Thymus (tissue), 11 donors: Measurements from ENCODE around the gene EXOC6B. TPM values are rescaled to one million over a fixed set of nuclear protein-coding genes. Genes with fewer than 3 reads are reported as not detected.

Source experiments
- DNase-seq, 9 donors: peaks; one replicate each; pipeline ENCODE4 v3.0.0-alpha.2; 2013; ENCODE audit warnings: low spot score in 9 of 9, low read depth in 6 of 9, missing footprints in 1 of 9
- H3K27ac ChIP-seq, 2 donors: one replicate each; pipeline ENCODE4 v1.5.1; 2013; ENCODE audit warnings: control low read depth in 1 of 2, low read depth in 1 of 2, low read length in 1 of 2, mild to moderate bottlenecking in 1 of 2, moderate library complexity in 1 of 2
- H3K27me3 ChIP-seq, 2 donors: one replicate each; pipeline ENCODE4 v1.5.1; 2013; ENCODE audit warnings: low read length in 1 of 2; ENCODE audit not compliant: control insufficient read depth in 2 of 2, insufficient read depth in 1 of 2
- H3K36me3 ChIP-seq, 2 donors: one replicate each; pipeline ENCODE4 v1.5.1; 2013; ENCODE audit warnings: low read length in 1 of 2, mild to moderate bottlenecking in 1 of 2, moderate library complexity in 1 of 2; ENCODE audit not compliant: control insufficient read depth in 2 of 2, insufficient read depth in 2 of 2
- H3K4me1 ChIP-seq, 2 donors: one replicate each; pipeline ENCODE4 v1.5.1; 2013; ENCODE audit warnings: low read length in 2 of 2; ENCODE audit not compliant: control insufficient read depth in 2 of 2, insufficient read depth in 2 of 2
- H3K4me3 ChIP-seq, 2 donors: one replicate each; pipeline ENCODE4 v1.5.1; 2013; ENCODE audit warnings: low read length in 2 of 2, control low read depth in 1 of 2, mild to moderate bottlenecking in 1 of 2
- H3K9me3 ChIP-seq, 2 donors: one replicate each; pipeline ENCODE4 v1.5.1; 2013; ENCODE audit warnings: low read length in 1 of 2, mild to moderate bottlenecking in 1 of 2; ENCODE audit not compliant: control insufficient read depth in 2 of 2, insufficient read depth in 1 of 2
- WGBS: extraction: QIAGEN DNeasy Blood & Tissue Kit; methylation state at CpG from one replicate; pipeline ENCODE4 v1.1.7; 2013; 5-methylcytosine and 5-hydroxymethylcytosine counted together
- polyA plus RNA-seq: library from polyadenylated mRNA; stranded (reverse); fragments of 200-250 nt; gene quantifications from one replicate; pipeline ENCODE4 v1.2.3, GENCODE V29; 2013
- total RNA-seq: library from RNA; stranded (reverse); fragments of 120-200 nt; gene quantifications from one replicate; pipeline ENCODE4 v1.2.4, GENCODE V29; 2013
- donor health status: healthy.

Gene EXOC6B
- total and polyA plus RNA-seq, 2 donors: 5.0 to 6.2 TPM

GRCh38 chr2:72148837-72149555, 676.8 kb downstream of the EXOC6B start:
- Histone ChIP-seq H3K36me3 (no peaks in the 10 kb centered on the region), H3K4me3 (peak overlapping the region; percentile 13 to 21), H3K27me3 (peaks cover 71 to 85% of the 10 kb centered on the region in 2 donors), H3K9me3 (peaks cover 9 to 15% of the 10 kb centered on the region in 2 donors), H3K4me1 (peaks cover 0 to 3% of the 10 kb centered on the region in 2 donors), H3K27ac (no peak overlapping the region)
- DNase-seq: no peak
- WGBS: 1% methylated on average over 65 of the region's 65 CpGs

- no peaks in the 10 kb centered on the region for H3K36me3 ChIP-seq
- peaks cover 9 to 15% of the 10 kb centered on the region in 2 donors for H3K9me3 ChIP-seq
- H3K4me1 ChIP-seq: peaks cover 0 to 3% of the 10 kb centered on the region in 2 donors
- no peak for DNase-seq
- H3K27ac ChIP-seq: no peak overlapping the region
- 3% methylated on average over 68 of the region's 68 CpGs for WGBS
- H3K27me3 ChIP-seq: peaks cover 78 to 90% of the 10 kb centered on the region in 2 donors
- peak overlapping the region; percentile 20 to 21 for H3K4me3 ChIP-seq
These were observed 677.6 kb downstream of the EXOC6B start for GRCh38 chr2:72148003-72148836.

DNA sequence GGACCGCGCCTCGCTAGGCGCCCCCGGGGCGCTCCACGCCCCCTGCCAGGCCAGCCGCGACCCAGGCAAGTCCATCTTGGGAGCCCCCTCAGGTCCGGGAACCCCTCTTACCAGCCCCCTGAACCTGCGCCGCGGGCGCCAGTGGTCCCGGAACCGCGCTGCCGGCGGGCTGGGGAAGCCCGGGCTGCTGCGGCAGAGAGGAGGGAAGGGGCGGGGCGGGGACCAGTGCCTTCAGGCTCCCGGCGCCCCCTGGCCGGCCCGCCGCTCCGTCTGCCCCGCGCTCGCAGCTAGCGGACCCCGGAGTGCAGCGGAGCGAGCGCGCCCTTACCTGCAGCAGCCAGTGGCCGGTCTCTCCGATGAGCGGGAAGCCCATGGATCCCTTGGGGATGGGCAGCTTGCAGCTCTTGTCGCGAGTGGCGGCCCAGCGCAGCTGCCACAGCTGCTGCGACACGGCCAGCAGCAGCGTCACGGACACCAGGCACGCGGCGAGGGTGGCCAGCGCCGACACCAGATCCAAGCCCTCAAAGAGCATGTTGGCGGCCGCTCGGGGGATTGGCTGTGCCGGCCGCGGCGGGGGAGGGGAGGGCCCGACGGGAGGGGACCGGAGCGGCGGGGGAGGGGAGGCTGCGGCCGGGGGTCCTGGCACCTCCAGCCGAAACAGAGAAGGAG, 678.4 kb downstream of the EXOC6B start, which contains the start of gene CYP26B1:
TSS of gene CYP26B1 (minus strand) at position 560 of the 669 bp plus-strand sequence. CDS start at position 532, 28 bp downstream.
- Histone ChIP-seq H3K27me3 (peaks cover 86 to 95% of the 10 kb centered on the region in 2 donors), H3K4me1 (peaks cover 3 to 6% of the 10 kb centered on the region in 2 donors), H3K9me3 (peaks cover 9 to 15% of the 10 kb centered on the region in 2 donors), H3K27ac (peak within 1 kb of the TSS in 1 of 2 donors; percentile 31), H3K4me3 (peak within 1 kb of the TSS; percentile 21 to 30), H3K36me3 (no peaks in the 10 kb centered on the region)
- 3% methylated on average over 69 of the region's 69 CpGs for whole genome bisulfite sequencing
- DNase-seq: no peak

GRCh38 chr2:72146347-72147302, 679.2 kb downstream of the EXOC6B start:
- no peaks in the 10 kb centered on the region for H3K36me3 ChIP-seq
- 13% methylated on average over 58 of the region's 58 CpGs for WGBS
- no peak overlapping the region for H3K27ac ChIP-seq
- H3K9me3 ChIP-seq: peaks cover 9 to 15% of the 10 kb centered on the region in 2 donors
- peaks cover 94 to 96% of the 10 kb centered on the region in 2 donors for H3K27me3 ChIP-seq
- DNase-seq: no peak
- H3K4me1 ChIP-seq: peaks cover 3 to 7% of the 10 kb centered on the region in 2 donors
- H3K4me3 ChIP-seq: peak overlapping the region; percentile 18 to 30

DNA sequence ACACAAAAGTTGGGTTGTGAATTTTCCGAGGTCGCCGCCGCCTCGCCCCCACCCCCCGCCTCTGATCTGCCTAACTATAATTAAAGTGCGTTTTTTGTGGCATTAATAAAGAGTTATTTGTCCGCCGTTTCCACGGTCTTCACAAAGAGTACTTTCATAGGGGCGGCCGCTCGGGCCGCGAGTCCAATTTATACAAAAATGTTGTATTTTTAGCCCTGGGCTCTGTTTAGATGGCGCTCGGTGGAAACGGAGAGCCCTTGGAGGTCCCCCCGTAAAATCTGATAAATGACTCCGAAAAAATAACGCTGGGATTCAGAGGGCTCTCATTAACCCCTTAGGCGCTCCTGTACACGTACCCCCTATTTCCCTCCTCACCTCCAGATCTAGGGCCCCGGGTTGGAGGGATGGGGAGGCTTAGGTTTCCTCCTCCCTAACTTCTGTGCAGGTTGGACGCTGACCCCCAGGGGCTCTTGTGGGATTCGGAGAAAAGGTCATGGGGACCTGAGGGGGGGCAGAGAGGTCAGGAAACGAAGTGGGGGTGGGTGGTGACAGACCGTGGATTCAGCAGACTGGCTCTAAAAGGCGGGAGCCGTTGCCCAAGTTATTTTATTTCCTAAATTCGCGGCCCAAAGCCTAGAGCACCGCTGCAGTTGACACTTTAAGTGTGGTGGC, 680.0 kb downstream of the EXOC6B start:
- peak overlapping the region in 1 of 2 donors; percentile 20 for H3K4me3 ChIP-seq
- WGBS: 5% methylated on average over 33 of the region's 33 CpGs
- H3K27me3 ChIP-seq: peaks cover 93 to 95% of the 10 kb centered on the region in 2 donors
- no peak for DNase-seq
- no peaks in the 10 kb centered on the region for H3K36me3 ChIP-seq
- H3K9me3 ChIP-seq: peaks cover 9 to 15% of the 10 kb centered on the region in 2 donors
- peak overlapping the region in 1 of 2 donors; percentile 40 for H3K27ac ChIP-seq
- H3K4me1 ChIP-seq: peaks cover 3 to 7% of the 10 kb centered on the region in 2 donors

DNA sequence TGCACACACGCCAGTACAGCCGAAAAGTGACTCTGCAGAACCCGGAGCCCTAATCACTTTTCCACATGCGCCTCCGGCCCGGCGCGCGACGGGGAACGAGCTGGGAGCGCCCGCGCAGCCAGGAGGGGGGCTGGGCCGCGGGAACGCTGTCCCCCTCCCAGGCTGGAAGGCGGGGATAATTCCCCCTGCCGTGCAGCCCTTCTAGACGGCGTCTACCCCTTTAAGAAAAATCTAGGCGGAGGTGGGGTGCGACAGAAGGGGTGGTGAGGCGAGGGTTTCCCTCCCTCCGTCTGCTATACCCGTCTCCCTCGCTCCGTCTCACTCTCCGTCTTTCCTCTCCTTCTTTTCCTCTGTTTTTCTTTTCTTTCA, 680.6 kb downstream of the EXOC6B start:
- WGBS: 2% methylated on average over 29 of the region's 29 CpGs
- H3K9me3 ChIP-seq: peaks cover 9 to 15% of the 10 kb centered on the region in 2 donors
- peaks cover 3 to 7% of the 10 kb centered on the region in 2 donors for H3K4me1 ChIP-seq
- peaks cover 90 to 91% of the 10 kb centered on the region in 2 donors for H3K27me3 ChIP-seq
- no peak for DNase-seq
- H3K27ac ChIP-seq: peak overlapping the region in 1 of 2 donors; percentile 40
- H3K36me3 ChIP-seq: no peaks in the 10 kb centered on the region
- H3K4me3 ChIP-seq: peak overlapping the region; percentile 26 to 37

GRCh38 chr2:72144632-72145288, 681.1 kb downstream of the EXOC6B start:
- DNase-seq: no peak
- Histone ChIP-seq H3K36me3 (no peaks in the 10 kb centered on the region), H3K9me3 (peaks cover 9 to 15% of the 10 kb centered on the region in 2 donors), H3K4me3 (peak overlapping the region; percentile 26 to 37), H3K4me1 (peaks cover 3 to 7% of the 10 kb centered on the region in 2 donors), H3K27me3 (peaks cover 85 to 86% of the 10 kb centered on the region in 2 donors), H3K27ac (peak overlapping the region in 1 of 2 donors; percentile 70)
- 1% methylated on average over 63 of the region's 63 CpGs for WGBS
